IMR-90 (cell line): ENCODE data around the gene MTMR6. TPM values are rescaled to one million over a fixed set of nuclear protein-coding genes. Genes with fewer than 3 reads are reported as not detected.

Source experiments
- ATAC-seq: fragments of 200-7000 bp; cut with Tn5 transposase; 2 replicates; pipeline ENCODE4 v1.9.1; 2020; ENCODE audit warnings: low read depth, mild to moderate bottlenecking, moderate library complexity
- BruUV-seq: library from RNA; stranded (reverse); fragments of 400-500 nt; replicated peaks from 2 replicates; lab custom pipeline; 2021; lab: Mats Ljungman, UMichigan
- CTCF ChIA-PET: fragments of 300-600 bp; formaldehyde crosslinking; extraction: SDS; loops from one replicate; lab custom pipeline; 2021; ENCODE audit warnings: antibody characterized with exemption; lab: Yijun Ruan, JAX
- POLR2A ChIA-PET: fragments of 300-600 bp; sonication (Branson Sonifier 250); formaldehyde crosslinking; loops from one replicate; lab custom pipeline; 2022; ENCODE audit warnings: antibody characterized with exemption; ENCODE audit not compliant: unreplicated experiment; lab: Charles Lee
- DNase-seq: peaks from one replicate; pipeline ENCODE4 v3.0.0; 2013
- H2AFZ ChIP-seq: replicated peaks from 2 replicates; pipeline ENCODE3; 2013; ENCODE audit warnings: low read length, mild to moderate bottlenecking; ENCODE audit not compliant: poor library complexity
- H2AK5ac ChIP-seq: 2 replicates; pipeline ENCODE4 v1.6.1; 2013; ENCODE audit warnings: low read depth, low read length, inconsistent platforms
- H2AK9ac ChIP-seq: replicated peaks from 2 replicates; pipeline ENCODE3; 2013; ENCODE audit warnings: mild to moderate bottlenecking, low read depth, low read length, moderate library complexity; ENCODE audit not compliant: poor library complexity
- H2BK120ac ChIP-seq: 2 replicates; pipeline ENCODE4 v1.6.1; 2013; ENCODE audit warnings: low read depth, low read length, inconsistent platforms
- H2BK15ac ChIP-seq: 3 replicates; pipeline ENCODE4 v1.6.1; 2013; ENCODE audit warnings: low read depth, low read length, inconsistent platforms
- H2BK20ac ChIP-seq: 2 replicates; pipeline ENCODE4 v1.6.1; 2013; ENCODE audit warnings: low read depth, mild to moderate bottlenecking, inconsistent platforms, low read length, moderate library complexity
- H2BK5ac ChIP-seq: 2 replicates; pipeline ENCODE4 v1.6.1; 2013; ENCODE audit warnings: mild to moderate bottlenecking, low read depth, low read length, inconsistent platforms; ENCODE audit not compliant: poor library complexity, severe bottlenecking
- H3K14ac ChIP-seq: replicated peaks from 2 replicates; pipeline ENCODE4 v1.6.1; 2013; ENCODE audit warnings: low read depth, low read length, inconsistent platforms
- H3K18ac ChIP-seq: 2 replicates; pipeline ENCODE4 v1.6.1; 2013; ENCODE audit warnings: low read depth, low read length, control low read depth
- H3K23ac ChIP-seq: 2 replicates; pipeline ENCODE4 v1.6.1; 2013; ENCODE audit warnings: low read depth, low read length, inconsistent platforms
- H3K27ac ChIP-seq: 2 replicates; pipeline ENCODE4 v1.5.1; 2013; ENCODE audit warnings: mild to moderate bottlenecking, control low read depth, low read length; ENCODE audit not compliant: insufficient read depth
- H3K27me3 ChIP-seq: 2 replicates; pipeline ENCODE4 v1.6.1; 2013; ENCODE audit warnings: low read length; ENCODE audit not compliant: control insufficient read depth, insufficient read depth
- H3K36me3 ChIP-seq: 2 replicates; pipeline ENCODE4 v1.6.1; 2013; ENCODE audit warnings: low read length, mixed read lengths; ENCODE audit not compliant: control insufficient read depth, insufficient read depth
- H3K4ac ChIP-seq: 2 replicates; pipeline ENCODE4 v1.6.1; 2013; ENCODE audit warnings: low read depth, low read length, inconsistent platforms
- H3K4me1 ChIP-seq: 2 replicates; pipeline ENCODE4 v1.6.1; 2013; ENCODE audit warnings: low read length, mixed read lengths; ENCODE audit not compliant: control insufficient read depth, insufficient read depth
- H3K4me2 ChIP-seq: 2 replicates; pipeline ENCODE4 v1.6.1; 2013; ENCODE audit warnings: low read depth, mild to moderate bottlenecking, control low read depth, low read length, moderate library complexity
- H3K4me3 ChIP-seq: 2 replicates; pipeline ENCODE4 v1.5.1; 2013; ENCODE audit warnings: low read depth, mild to moderate bottlenecking, control low read depth, low read length, moderate library complexity; ENCODE audit not compliant: insufficient read depth
- H3K56ac ChIP-seq: 2 replicates; pipeline ENCODE4 v1.6.1; 2013; ENCODE audit warnings: low read length, inconsistent platforms; ENCODE audit not compliant: insufficient read depth; ENCODE audit errors: extremely low read depth
- H3K79me1 ChIP-seq, 2 experiments: 2 replicates each; pipeline ENCODE4 v1.6.1; 2013; ENCODE audit warnings: low read length in 2 of 2, inconsistent platforms in 1 of 2, low read depth in 1 of 2
- H3K9ac ChIP-seq: 2 replicates; pipeline ENCODE4 v1.6.1; 2013; ENCODE audit warnings: low read depth, low read length, control low read depth
- H3K9me1 ChIP-seq: 2 replicates; pipeline ENCODE4 v1.6.1; 2013; ENCODE audit warnings: low read length, inconsistent platforms; ENCODE audit not compliant: insufficient read depth
- H3K9me3 ChIP-seq: 2 replicates; pipeline ENCODE4 v1.6.1; 2013; ENCODE audit warnings: low read length; ENCODE audit not compliant: control insufficient read depth, insufficient read depth
- H4K20me1 ChIP-seq: 2 replicates; pipeline ENCODE4 v1.6.1; 2013; ENCODE audit warnings: low read length, inconsistent platforms; ENCODE audit not compliant: insufficient read depth
- H4K5ac ChIP-seq: 2 replicates; pipeline ENCODE4 v1.6.1; 2013; ENCODE audit warnings: mild to moderate bottlenecking, low read depth, low read length, control low read depth
- H4K8ac ChIP-seq, 2 experiments: 2 replicates each; pipeline ENCODE4 v1.6.1; 2013; ENCODE audit warnings: low read depth in 2 of 2, low read length in 2 of 2, control low read depth in 1 of 2, inconsistent platforms in 1 of 2
- H4K91ac ChIP-seq: 2 replicates; pipeline ENCODE4 v1.6.1; 2013; ENCODE audit warnings: low read depth, low read length, inconsistent platforms; ENCODE audit not compliant: insufficient read depth
- CHD1 ChIP-seq: IDR thresholded peaks from 2 replicates; pipeline ENCODE4 v1.6.1; 2012; ENCODE audit warnings: low read depth, low read length, improper control_type of control experiment
- MAZ ChIP-seq: IDR thresholded peaks from 2 replicates; pipeline ENCODE4 v1.6.1; 2012; ENCODE audit warnings: low read depth, mild to moderate bottlenecking, low read length, improper control_type of control experiment, moderate library complexity, borderline replicate concordance
- MXI1 ChIP-seq: IDR thresholded peaks from 2 replicates; pipeline ENCODE4 v1.6.1; 2012; ENCODE audit warnings: low read depth, mild to moderate bottlenecking, low read length, moderate library complexity, borderline replicate concordance
- RFX5 ChIP-seq: IDR thresholded peaks from 2 replicates; pipeline ENCODE4 v1.8.0; 2012; ENCODE audit warnings: low read depth, mild to moderate bottlenecking, low read length, moderate library complexity
- SMC3 ChIP-seq: fragments of 150-350 bp; IDR thresholded peaks from 2 replicates; pipeline ENCODE4 v1.6.1; 2016; ENCODE audit warnings: low read depth, mild to moderate bottlenecking, antibody characterized with exemption, low read length, moderate library complexity
- WGBS, 2 experiments: methylation state at CpG; one replicate each; pipeline versions ENCODE4 v1.1.5 to v1.1.7; 2013; ENCODE audit warnings: missing lambda C conversion rate in 2 of 2; ENCODE audit not compliant: insufficient read length in 1 of 2; ENCODE audit errors: extremely low coverage in 2 of 2; 5-methylcytosine and 5-hydroxymethylcytosine counted together
- dilution Hi-C: fragments of 300-500 bp; cut with HindIII; formaldehyde crosslinking; loops from one replicate; pipeline ENCODE4 v1.14.3; 2018; ENCODE audit warnings: low sequenced_read_pairs; ENCODE audit not compliant: unreplicated experiment
- in situ Hi-C: fragments of 300-500 bp; cut with MboI; formaldehyde crosslinking; loops from 3 replicates; pipeline ENCODE4 v1.14.3; 2019; ENCODE audit warnings: low sequenced_read_pairs, inconsistent platforms, mixed read lengths
- intact Hi-C: fragments of 100-400 bp; cut with micrococcal nuclease; formaldehyde crosslinking; loops from 2 replicates; pipeline ENCODE4 v1.10.0; 2022
- polyA plus RNA-seq, 3 experiments: library from polyadenylated mRNA; depleted of rRNA; stranded (reverse); fragments of >200 nt; gene quantifications; 2 replicates each; pipeline ENCODE4 v1.2.3, GENCODE V29; 2012; ENCODE audit warnings: low replicate concordance in 1 of 3
- total RNA-seq: library from RNA; depleted of rRNA; stranded (reverse); fragments of >200 nt; gene quantifications from 2 replicates; pipeline ENCODE4 v1.2.3, GENCODE V29; 2012
- TF ChIP-seq, protein P1 (sequence below): fragments of 150-350 bp; IDR thresholded peaks from 2 replicates; pipeline ENCODE4 v1.6.1; 2016; ENCODE audit warnings: low read depth, mild to moderate bottlenecking, low read length, moderate library complexity, borderline replicate concordance

Gene MTMR6
- total and polyA plus RNA-seq, 2 of the 4 experiments (the other 2 are of a cell fraction), result 9.4 to 21.7 TPM

DNA sequence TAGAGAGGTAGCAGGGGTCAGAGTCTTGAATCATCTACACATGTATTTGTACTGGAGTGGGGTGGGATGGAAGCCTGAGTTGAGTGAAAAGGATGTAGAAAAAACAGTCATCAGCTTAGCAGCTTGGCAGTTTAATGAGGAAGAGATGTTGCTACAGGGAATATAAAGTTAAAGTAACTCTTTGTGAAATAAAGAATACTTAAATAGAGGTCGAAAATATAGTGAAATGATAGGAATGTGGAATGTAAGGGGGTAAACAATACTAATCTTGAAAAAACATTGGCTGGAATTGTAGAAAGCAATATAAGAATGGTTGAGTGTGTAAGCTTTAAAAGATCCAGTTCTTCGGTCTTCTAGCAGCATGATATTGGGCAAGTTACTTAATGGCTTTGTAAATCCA is 36.8 kb upstream of the MTMR6 start:
- Histone ChIP-seq H3K4me2 (no peak overlapping the region), H3K4ac (no peak overlapping the region), H3K4me1 (peaks cover 5% of the 10 kb centered on the region; the same call in 1 of the 2 replicates), H3K56ac (no peak overlapping the region), H3K23ac (no peak overlapping the region; the same call in 1 of the 2 replicates), H4K8ac (peak overlapping the region in 1 of 2 experiments; percentile 21; a peak in 1 of 4 replicates), H2BK5ac (peak overlapping the region; percentile 46), H2BK120ac (no peak overlapping the region), H2BK15ac (no peak overlapping the region), H4K5ac (no peak overlapping the region), H3K4me3 (no peak overlapping the region), H3K79me1 (peaks cover 3 to 13% of the 10 kb centered on the region in 2 experiments), H2BK20ac (no peak overlapping the region), H3K14ac (no peak overlapping the region), H4K20me1 (no peaks in the 10 kb centered on the region; the same call in 1 of the 2 replicates), H3K9me3 (no peaks in the 10 kb centered on the region), H3K9ac (no peak overlapping the region; the same call in 1 of the 2 replicates), H3K27ac (peak overlapping the region; percentile 23; the same call in 1 of the 2 replicates), H3K18ac (0 out of 2 replicates have a peak overlapping the region, but pooled peaks have one; percentile 7), H2AK5ac (no peak overlapping the region), H3K36me3 (peaks cover 32% of the 10 kb centered on the region), H3K27me3 (no peaks in the 10 kb centered on the region), H2AFZ (no peak overlapping the region), H3K9me1 (no peaks in the 10 kb centered on the region), H2AK9ac (no peak overlapping the region), H4K91ac (no peak overlapping the region)
- ChIA-PET CTCF (interaction anchor here (1.1 kb wide), 1 partner anchor 52 kb away, joined by 4 read pairs; no protein-coding TSS in a partner anchor), POLR2A (no interaction called here)
- WGBS, 2 experiments, result 80 to 100% methylated on average over 1 of the region's 2 CpGs
- intact Hi-C loops (no loop called here), in situ Hi-C loops (no loop called here), dilution Hi-C loops (no loop called here)
- DNase-seq, result peak; percentile 22
- TF ChIP-seq, protein P1, sequence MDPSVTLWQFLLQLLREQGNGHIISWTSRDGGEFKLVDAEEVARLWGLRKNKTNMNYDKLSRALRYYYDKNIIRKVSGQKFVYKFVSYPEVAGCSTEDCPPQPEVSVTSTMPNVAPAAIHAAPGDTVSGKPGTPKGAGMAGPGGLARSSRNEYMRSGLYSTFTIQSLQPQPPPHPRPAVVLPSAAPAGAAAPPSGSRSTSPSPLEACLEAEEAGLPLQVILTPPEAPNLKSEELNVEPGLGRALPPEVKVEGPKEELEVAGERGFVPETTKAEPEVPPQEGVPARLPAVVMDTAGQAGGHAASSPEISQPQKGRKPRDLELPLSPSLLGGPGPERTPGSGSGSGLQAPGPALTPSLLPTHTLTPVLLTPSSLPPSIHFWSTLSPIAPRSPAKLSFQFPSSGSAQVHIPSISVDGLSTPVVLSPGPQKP, result no peak
- no peak for TF ChIP-seq MXI1
- TF ChIP-seq RFX5, result no peak
- no peak for TF ChIP-seq SMC3
- no peak for TF ChIP-seq CHD1
- TF ChIP-seq MAZ, result no peak
- no TSS peak for BruUV-seq
- ATAC-seq, result peak; percentile 78
